OCI-LY7 (cell line): ENCODE data around the gene EFNA5.

Source experiments
- EZH2phosphoT487 ChIP-seq: fragments of 200-600 bp; sonication (generic); IDR thresholded peaks from 2 replicates; pipeline ENCODE4 v1.6.1; 2018; ENCODE audit warnings: low read depth, borderline replicate concordance, mild to moderate bottlenecking, mixed run types, antibody characterized with exemption, low read length, moderate library complexity, mixed read lengths
- TF ChIP-seq, protein P1 (sequence below): fragments of 200-600 bp; sonication (generic); conservative IDR thresholded peaks from 2 replicates; pipeline ENCODE4 v1.5.1; 2014; ENCODE audit warnings: mild to moderate bottlenecking, antibody characterized with exemption, low read length, moderate library complexity, mixed read lengths

DNA sequence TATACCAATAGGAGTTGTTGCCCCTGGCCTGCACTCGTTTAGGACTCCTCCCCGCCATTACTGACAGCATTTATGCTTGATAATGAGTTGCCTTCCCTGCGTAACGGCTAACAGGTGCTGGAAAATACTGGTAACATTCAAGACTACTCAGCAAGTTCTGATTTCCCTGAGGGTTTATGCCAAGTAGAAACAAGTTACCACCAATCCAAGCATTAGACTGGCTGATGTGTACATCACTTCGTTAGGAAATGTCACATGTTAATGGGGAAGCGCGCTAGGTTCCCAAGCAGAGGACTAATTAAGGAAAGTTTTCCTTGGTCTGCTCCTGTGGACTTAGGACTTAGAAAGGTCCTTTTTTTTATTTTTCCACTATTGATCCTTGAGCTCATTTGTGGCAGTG, 302.1 kb downstream of the EFNA5 start:
- TF ChIP-seq, protein P1, sequence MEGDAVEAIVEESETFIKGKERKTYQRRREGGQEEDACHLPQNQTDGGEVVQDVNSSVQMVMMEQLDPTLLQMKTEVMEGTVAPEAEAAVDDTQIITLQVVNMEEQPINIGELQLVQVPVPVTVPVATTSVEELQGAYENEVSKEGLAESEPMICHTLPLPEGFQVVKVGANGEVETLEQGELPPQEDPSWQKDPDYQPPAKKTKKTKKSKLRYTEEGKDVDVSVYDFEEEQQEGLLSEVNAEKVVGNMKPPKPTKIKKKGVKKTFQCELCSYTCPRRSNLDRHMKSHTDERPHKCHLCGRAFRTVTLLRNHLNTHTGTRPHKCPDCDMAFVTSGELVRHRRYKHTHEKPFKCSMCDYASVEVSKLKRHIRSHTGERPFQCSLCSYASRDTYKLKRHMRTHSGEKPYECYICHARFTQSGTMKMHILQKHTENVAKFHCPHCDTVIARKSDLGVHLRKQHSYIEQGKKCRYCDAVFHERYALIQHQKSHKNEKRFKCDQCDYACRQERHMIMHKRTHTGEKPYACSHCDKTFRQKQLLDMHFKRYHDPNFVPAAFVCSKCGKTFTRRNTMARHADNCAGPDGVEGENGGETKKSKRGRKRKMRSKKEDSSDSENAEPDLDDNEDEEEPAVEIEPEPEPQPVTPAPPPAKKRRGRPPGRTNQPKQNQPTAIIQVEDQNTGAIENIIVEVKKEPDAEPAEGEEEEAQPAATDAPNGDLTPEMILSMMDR = no peak
- TF ChIP-seq EZH2phosphoT487 = no peak
